CD4-positive, alpha-beta T cell treated with Interleukin-15 for 4 hours (primary cell): Measurements from ENCODE around the gene CCDC149.

Experiments used
- DNase-seq: peaks from one replicate; pipeline ENCODE4 v3.0.0-alpha.2; 2020; ENCODE audit warnings: low spot score

Gene CCDC149

GRCh38 chr4:24878636-24879016 is 34.2 kb downstream of the CCDC149 start:
- DNase-seq: no peak

GRCh38 chr4:24877868-24878635 is 34.8 kb downstream of the CCDC149 start:
- no peak for DNase-seq

DNA sequence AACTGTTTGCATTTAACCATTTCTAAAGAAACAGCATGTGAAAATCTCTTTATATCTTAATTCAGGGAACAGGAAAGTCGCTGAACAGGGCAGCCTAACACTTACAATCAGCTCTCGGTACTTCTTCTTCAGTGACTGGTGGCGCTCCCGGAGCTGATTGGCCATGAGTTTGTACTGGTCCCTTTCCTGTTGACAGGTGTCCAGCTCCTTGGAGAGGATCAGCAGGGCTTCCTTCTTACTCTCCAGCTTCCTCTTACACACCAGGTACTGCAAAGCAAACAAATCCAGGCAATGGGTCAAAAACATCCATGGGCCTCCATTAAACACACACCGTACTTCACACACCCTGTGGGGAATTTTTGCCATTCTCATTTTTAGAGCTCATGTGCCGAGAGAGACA is 36.4 kb downstream of the CCDC149 start:
- no peak for DNase-seq

GRCh38 chr4:24872720-24873119 is 40.1 kb downstream of the CCDC149 start:
- no peak for DNase-seq

GRCh38 chr4:24871210-24871609 is 41.6 kb downstream of the CCDC149 start:
- no peak for DNase-seq

GRCh38 chr4:24867766-24868296 is 45.0 kb downstream of the CCDC149 start:
- DNase-seq: no peak

GRCh38 chr4:24867251-24867650 is 45.6 kb downstream of the CCDC149 start:
- DNase-seq: no peak

DNA sequence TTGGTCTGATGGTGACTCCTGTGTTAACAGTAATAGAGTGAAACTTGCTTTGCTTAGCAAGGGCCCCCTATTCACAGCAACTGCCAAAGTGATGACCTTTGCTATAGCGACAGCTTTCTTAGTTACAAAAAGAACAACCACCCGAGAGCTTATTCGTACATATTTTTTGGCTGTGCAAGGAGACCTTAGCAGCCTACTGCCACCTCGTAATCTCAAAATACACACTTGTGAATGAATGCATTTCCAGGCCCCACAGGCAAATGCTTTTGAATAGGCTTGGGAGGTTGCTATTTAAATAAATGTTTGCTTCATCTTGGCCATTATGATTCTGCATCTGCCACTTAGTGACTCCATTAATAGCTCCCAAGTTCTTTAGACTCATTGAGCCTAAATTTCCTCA is 47.4 kb downstream of the CCDC149 start:
- DNase-seq: no peak

DNA sequence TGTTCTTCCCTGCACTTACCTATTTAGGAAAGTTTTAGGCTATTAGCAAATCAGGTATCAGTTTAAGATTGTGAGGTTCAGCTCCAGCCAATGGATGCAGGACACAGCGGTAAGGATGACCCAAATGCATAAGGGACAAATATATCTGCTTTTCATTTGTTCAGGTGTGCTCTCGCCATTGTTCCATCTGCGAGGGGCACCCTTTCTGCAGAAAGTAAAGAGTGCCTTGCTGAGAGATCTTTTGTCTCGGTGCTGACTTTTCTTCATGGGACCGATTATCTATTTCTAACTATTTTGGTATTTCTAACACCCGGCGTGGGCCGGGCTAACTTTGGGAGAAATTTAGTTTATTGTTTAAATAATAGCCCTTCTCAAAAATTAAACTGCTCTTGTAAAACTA is 49.0 kb downstream of the CCDC149 start:
- no peak for DNase-seq

DNA sequence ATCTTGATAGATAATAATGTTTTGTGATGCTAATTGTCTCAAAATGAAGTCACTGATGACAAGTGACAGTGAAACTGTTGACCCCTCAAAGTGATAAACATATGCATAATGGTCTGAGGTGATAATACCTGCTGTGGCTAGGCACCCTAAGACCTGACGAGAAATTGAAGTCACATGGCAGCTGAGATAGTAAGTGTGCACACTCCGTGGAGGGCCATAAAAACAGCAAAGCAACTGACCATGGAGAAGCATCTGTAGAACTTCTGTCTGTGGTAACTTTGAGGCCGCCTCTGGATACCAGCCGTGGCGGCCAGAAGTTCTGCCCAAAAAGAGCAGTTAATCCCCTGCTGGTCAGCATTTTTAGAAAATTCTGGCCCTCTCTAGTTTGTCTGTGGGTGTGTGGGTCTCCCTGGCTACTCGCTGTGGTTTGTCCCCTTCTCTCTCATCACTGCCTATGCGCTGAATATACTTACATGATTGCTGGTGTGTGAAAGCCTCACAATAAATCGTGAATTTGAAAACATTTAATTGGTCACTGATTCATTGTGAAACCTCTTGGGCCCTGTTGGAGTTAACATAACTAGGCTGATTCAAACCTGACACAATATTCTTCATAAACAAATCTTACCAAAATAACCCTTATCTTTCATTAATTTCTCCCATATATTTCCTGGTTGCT is 50.6 kb downstream of the CCDC149 start:
- DNase-seq: no peak

DNA sequence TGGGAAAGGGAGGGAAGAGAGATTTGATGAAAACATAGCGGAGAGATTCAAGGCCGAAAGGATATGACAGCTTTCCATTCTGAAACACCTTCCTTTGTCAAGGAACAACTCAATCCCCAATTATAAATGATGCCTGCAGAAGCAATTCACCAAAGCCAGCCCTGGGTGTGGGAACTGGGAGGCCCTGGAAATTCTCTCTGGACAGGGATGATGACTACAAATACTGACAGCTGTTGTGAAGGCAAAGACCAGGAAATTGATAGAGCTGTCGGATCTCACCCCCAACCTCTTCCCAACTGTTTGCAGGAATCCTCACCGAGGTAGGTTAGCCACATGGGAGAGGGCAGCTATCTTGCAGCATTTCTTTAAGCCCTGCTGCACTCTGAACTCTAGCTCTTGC is 54.3 kb downstream of the CCDC149 start:
- no peak for DNase-seq

DNA sequence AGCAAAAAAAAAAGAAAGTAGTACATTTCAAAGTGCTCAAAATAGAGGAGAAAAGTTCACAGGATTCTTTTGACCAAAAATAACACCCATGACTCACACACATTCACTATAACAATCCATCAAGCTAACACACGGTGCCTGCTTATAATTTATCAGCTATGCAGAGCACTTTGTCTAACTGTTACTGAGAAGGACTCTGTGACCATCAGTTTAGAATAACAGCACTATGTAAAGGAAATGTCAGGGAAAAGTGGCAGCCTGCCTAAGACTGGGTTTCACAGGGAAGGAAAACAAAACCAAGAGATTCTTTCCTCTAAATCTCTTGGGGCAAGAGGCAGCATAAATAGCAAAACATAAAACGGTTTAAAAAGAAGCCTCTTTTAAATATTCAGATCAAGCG is 54.8 kb downstream of the CCDC149 start:
- DNase-seq: no peak

DNA sequence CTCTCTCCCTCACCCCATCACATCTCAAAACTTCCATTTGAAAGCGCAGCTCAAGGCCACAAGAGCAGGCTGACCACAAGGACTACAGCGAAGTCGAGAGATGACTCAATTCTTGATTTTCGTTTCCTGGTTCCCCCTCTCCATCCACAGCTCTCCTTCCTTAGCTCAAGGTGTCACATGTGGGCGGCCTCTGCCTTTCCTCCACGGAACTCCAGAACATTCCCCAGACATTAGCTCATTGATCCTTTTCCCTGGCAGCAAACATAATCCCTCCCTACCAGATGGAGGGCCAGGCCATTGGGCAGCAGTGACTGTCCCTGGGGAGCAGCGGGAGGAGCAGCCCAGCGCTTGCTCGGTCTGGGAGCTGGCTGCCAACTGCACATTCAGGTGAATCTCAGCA is 56.3 kb downstream of the CCDC149 start:
- no peak for DNase-seq

GRCh38 chr4:24855741-24856140 is 57.1 kb downstream of the CCDC149 start:
- DNase-seq: no peak

DNA sequence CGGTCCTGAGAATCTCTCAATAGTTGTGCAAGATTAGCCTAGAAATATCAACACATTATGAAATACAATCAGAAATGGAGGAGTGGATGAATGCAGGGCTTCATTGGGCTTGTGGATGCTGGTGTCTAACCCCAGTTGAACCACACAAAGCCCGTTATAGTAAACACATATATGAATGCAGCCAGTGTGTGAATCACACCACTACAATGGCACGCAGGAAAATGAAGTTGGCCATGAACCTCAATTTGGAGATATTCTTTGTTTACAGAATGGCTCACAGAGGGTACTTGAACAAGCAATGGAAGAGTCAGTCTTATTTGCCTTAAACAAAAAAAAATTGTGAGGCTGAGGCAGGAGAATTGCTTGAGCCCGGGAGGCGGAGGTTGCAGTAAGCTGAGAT is 59.7 kb downstream of the CCDC149 start:
- DNase-seq: no peak

DNA sequence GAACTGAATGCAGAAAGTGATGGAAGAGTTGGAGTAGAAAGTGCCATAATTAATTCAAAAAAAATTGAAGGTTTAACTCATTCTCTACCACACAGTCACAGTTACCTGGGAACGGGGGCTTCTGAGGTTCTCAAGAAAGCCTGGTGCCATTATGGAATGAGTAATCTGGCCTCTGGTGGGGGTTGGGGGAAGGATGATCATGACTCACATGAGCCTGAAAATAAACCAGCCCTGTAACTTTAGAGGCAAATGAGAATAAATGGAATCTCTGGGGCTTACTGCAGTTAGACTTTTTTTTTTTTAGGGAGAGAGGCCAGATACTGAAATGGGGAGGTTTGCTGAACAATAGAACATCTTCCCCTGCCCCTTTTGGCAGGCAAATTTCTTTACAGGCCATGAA is 62.2 kb downstream of the CCDC149 start:
- no peak for DNase-seq

DNA sequence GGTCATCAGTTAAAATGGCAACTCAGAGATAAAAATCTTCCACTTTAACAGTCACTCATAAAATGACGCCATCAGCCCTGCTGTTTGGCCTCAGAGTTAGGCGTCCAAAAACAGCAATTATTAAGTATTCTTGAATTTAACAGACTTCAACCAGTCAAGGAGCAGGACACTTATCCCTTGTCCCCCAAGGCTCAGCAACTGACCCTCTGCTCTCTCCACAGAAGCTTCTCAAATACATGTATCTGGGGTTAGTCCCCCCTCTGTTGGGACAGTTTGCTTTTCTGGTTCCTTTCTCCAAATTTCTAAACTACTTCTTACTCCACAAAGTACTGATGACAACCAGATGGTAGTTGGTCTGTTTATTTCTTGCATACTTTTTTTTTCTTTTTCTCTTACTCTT is 63.1 kb downstream of the CCDC149 start:
- DNase-seq: no peak

- DNase-seq: no peak
These were observed 63.5 kb downstream of the CCDC149 start for GRCh38 chr4:24849351-24849750.

- no peak for DNase-seq
These were observed 66.1 kb downstream of the CCDC149 start for GRCh38 chr4:24846716-24847115.

DNA sequence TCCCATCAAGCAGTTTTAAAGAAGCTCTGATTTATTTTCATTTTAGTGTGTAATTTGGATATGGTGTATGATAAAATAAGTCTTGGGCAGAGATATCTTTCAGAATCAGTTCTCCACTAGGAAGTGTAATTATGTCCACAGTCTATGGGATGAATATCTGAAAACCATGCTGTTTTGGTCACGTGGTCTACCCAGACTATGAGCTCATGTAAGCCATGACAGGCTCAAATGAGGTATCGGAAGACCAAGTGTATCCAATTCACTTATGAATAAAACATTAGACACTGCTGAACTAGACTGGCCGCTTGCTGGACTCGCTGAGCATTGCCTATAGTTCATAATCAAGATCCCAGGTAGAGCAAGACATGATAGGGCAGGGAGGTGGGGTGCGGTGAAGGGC is 66.9 kb downstream of the CCDC149 start:
- DNase-seq: no peak

GRCh38 chr4:24845132-24845531 is 67.7 kb downstream of the CCDC149 start:
- DNase-seq: no peak

DNA sequence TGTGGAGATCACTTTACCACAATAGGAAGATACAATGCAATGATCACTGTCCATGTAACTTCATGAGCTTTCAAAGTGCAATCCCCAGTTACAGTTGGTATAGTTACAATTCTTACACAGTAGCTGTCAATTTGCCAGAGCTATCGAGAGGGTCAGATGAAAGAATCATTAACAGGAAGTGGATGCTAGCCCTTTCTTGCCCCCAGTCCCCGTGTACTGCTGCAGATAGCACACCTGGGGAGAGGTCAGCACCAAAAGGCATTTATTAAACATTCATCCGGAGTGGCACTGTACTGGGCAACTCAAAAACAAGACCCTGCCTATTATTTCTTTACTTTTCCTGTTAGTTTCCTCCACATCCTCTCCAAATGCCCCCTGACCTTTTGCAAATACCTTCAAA is 69.7 kb downstream of the CCDC149 start:
- DNase-seq: no peak

DNA sequence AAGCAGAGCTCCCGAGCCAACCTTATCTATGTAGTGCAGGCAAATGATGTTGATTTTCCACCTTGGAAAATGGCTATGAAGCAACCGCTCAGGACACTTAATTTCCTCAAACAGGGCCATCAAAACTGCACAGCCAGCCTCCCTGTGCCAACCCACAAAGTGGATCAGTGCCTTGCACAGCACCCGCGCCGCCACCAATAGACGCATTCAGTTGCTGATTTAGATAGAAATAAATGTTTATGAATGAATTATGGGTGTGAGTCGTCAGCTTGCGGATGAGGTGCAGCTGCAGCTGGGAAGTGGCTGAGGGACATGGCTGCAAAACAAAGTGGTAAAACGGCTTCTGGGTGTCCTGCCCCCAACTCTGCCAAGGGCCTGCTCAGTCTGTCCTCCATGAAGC is 70.5 kb downstream of the CCDC149 start:
- no peak for DNase-seq
